H1 (cell line): ENCODE data around the gene BAD. TPM values are rescaled to one million over a fixed set of nuclear protein-coding genes. Genes with fewer than 3 reads are reported as not detected.

Experiments
- CTCF ChIA-PET: fragments of 300-600 bp; sonication (Branson Sonifier 250); formaldehyde crosslinking; loops from one replicate; lab custom pipeline; 2021; ENCODE audit not compliant: partially characterized antibody; lab: Charles Lee
- POLR2A ChIA-PET: fragments of 300-600 bp; sonication (Branson Sonifier 250); formaldehyde crosslinking; loops from one replicate; lab custom pipeline; 2021; ENCODE audit warnings: inconsistent platforms; ENCODE audit not compliant: partially characterized antibody; lab: Charles Lee
- DNase-seq, 2 experiments: peaks; one replicate each; pipeline versions ENCODE4 v3.0.0 to v3.0.0-alpha.2; 2010 to 2022; ENCODE audit warnings: low spot score in 2 of 2, low read depth in 1 of 2, mixed read lengths in 1 of 2
- FAIRE-seq: peaks from 2 replicates; lab custom pipeline; 2011; peaks lifted over from hg19 to GRCh38; lab: Jason Lieb, UNC
- H2AFZ ChIP-seq: 2 replicates; pipeline ENCODE4 v1.8.1; 2012; ENCODE audit warnings: low read length, inconsistent platforms
- H2AK5ac ChIP-seq: 2 replicates; pipeline ENCODE4 v1.6.1; 2013; ENCODE audit warnings: low read depth, low read length
- H2BK120ac ChIP-seq: replicated peaks from 2 replicates; pipeline ENCODE3; 2013; ENCODE audit warnings: low read depth, low read length, inconsistent platforms
- H2BK12ac ChIP-seq: 2 replicates; pipeline ENCODE4 v1.6.1; 2013; ENCODE audit warnings: low read depth, low read length
- H2BK15ac ChIP-seq: 2 replicates; pipeline ENCODE4 v1.6.1; 2013; ENCODE audit warnings: low read length
- H2BK20ac ChIP-seq: 2 replicates; pipeline ENCODE4 v1.6.1; 2013; ENCODE audit warnings: low read length
- H2BK5ac ChIP-seq: 2 replicates; pipeline ENCODE4 v1.6.1; 2013; ENCODE audit warnings: low read depth, low read length
- H3K14ac ChIP-seq: 2 replicates; pipeline ENCODE4 v1.6.1; 2013; ENCODE audit warnings: inconsistent platforms; ENCODE audit not compliant: insufficient read length
- H3K18ac ChIP-seq: 2 replicates; pipeline ENCODE4 v1.6.1; 2013; ENCODE audit warnings: low read length; ENCODE audit errors: extremely low read depth
- H3K23ac ChIP-seq: 2 replicates; pipeline ENCODE4 v1.6.1; 2013; ENCODE audit warnings: inconsistent platforms; ENCODE audit not compliant: insufficient read length
- H3K23me2 ChIP-seq: 2 replicates; pipeline ENCODE4 v1.6.1; 2013; ENCODE audit warnings: low read depth, low read length
- H3K27ac ChIP-seq: 2 replicates; pipeline ENCODE4 v1.6.1; 2011; ENCODE audit warnings: low read depth, low read length, inconsistent platforms
- H3K27me3 ChIP-seq, 4 experiments: replicated peaks in 1 of 4; 1 replicate in 1 of 4; 2 replicates in 3 of 4; pipeline versions ENCODE4 v1.6.1 to v1.8.1; 2011 to 2013; ENCODE audit warnings: low read length in 3 of 4, mild to moderate bottlenecking in 3 of 4, inconsistent platforms in 2 of 4, mixed read lengths in 2 of 4, moderate library complexity in 1 of 4; ENCODE audit not compliant: control insufficient read depth in 3 of 4, insufficient read depth in 3 of 4; ENCODE audit errors: extremely low read depth in 1 of 4
- H3K36me3 ChIP-seq, 4 experiments: 2 replicates each; pipeline versions ENCODE4 v1.6.1 to v1.8.1; 2011 to 2013; ENCODE audit warnings: mild to moderate bottlenecking in 4 of 4, low read length in 3 of 4, moderate library complexity in 2 of 4, control low read depth in 1 of 4, inconsistent platforms in 1 of 4; ENCODE audit not compliant: insufficient read depth in 4 of 4, control insufficient read depth in 2 of 4
- H3K4ac ChIP-seq: replicated peaks from 2 replicates; pipeline ENCODE3; 2013; ENCODE audit warnings: low read length, low read depth, mixed read lengths, inconsistent platforms; ENCODE audit not compliant: insufficient read length
- H3K4me1 ChIP-seq, 4 experiments: replicated peaks in 1 of 4; 1 replicate in 1 of 4; 2 replicates in 3 of 4; pipeline versions ENCODE4 v1.6.1 to v1.8.1; 2011 to 2013; ENCODE audit warnings: low read length in 3 of 4, inconsistent platforms in 2 of 4, mixed read lengths in 1 of 4; ENCODE audit not compliant: insufficient read depth in 4 of 4, control insufficient read depth in 3 of 4
- H3K4me2 ChIP-seq, 2 experiments: 2 replicates each; pipeline versions ENCODE4 v1.6.1 to v1.8.1; 2011 to 2013; ENCODE audit warnings: low read depth in 2 of 2, low read length in 2 of 2, control low read depth in 1 of 2, inconsistent platforms in 1 of 2, mild to moderate bottlenecking in 1 of 2; ENCODE audit not compliant: insufficient read depth in 1 of 2
- H3K4me3 ChIP-seq, 4 experiments: fragments of 200-600, 300-600 bp in 1 of 4; sonication (generic), shearing (Covaris generic), sonication (Bioruptor Twin) in 1 of 4; 2 replicates each; pipeline versions ENCODE4 v1.5.1 to v1.8.1; 2011 to 2016; ENCODE audit warnings: low read length in 4 of 4, low read depth in 3 of 4, control low read depth in 2 of 4, inconsistent platforms in 2 of 4, mild to moderate bottlenecking in 2 of 4, mixed read lengths in 1 of 4, moderate library complexity in 1 of 4; ENCODE audit not compliant: insufficient read depth in 2 of 4; ENCODE audit errors: extremely low read depth in 1 of 4
- H3K56ac ChIP-seq: replicated peaks from 2 replicates; pipeline ENCODE3; 2013; ENCODE audit warnings: low read depth, mild to moderate bottlenecking, mixed read lengths, low read length, inconsistent platforms; ENCODE audit not compliant: insufficient read length
- H3K79me1 ChIP-seq: 2 replicates; pipeline ENCODE4 v1.6.1; 2013; ENCODE audit warnings: low read depth, low read length, control low read depth
- H3K79me2 ChIP-seq, 2 experiments: 2 replicates each; pipeline versions ENCODE4 v1.6.1 to v1.8.1; 2012 to 2013; ENCODE audit warnings: low read length in 2 of 2, mild to moderate bottlenecking in 2 of 2, inconsistent platforms in 1 of 2; ENCODE audit not compliant: insufficient read depth in 2 of 2, control insufficient read depth in 1 of 2
- H3K9ac ChIP-seq, 4 experiments: replicated peaks in 1 of 4; 1 replicate in 1 of 4; 2 replicates in 3 of 4; pipeline versions ENCODE4 v1.6.1 to v1.8.1; 2011 to 2013; ENCODE audit warnings: low read depth in 3 of 4, low read length in 3 of 4, control low read depth in 2 of 4, mild to moderate bottlenecking in 2 of 4, moderate library complexity in 2 of 4, inconsistent platforms in 1 of 4; ENCODE audit errors: extremely low read depth in 1 of 4
- H3K9me3 ChIP-seq, 2 experiments: 2 replicates each; pipeline versions ENCODE4 v1.6.1 to v1.8.1; 2012 to 2013; ENCODE audit warnings: mild to moderate bottlenecking in 2 of 2, moderate library complexity in 2 of 2, control low read depth in 1 of 2, inconsistent platforms in 1 of 2, low read depth in 1 of 2, low read length in 1 of 2, mixed read lengths in 1 of 2; ENCODE audit not compliant: insufficient read depth in 2 of 2
- H4K20me1 ChIP-seq, 2 experiments: replicated peaks in 1 of 2; 2 replicates each; pipeline versions ENCODE3 to v1.8.1; 2011 to 2013; ENCODE audit warnings: inconsistent platforms in 2 of 2, low read length in 2 of 2, mild to moderate bottlenecking in 1 of 2; ENCODE audit not compliant: insufficient read depth in 2 of 2, control insufficient read depth in 1 of 2
- H4K5ac ChIP-seq: 2 replicates; pipeline ENCODE4 v1.6.1; 2013; ENCODE audit warnings: low read length, low read depth, mixed read lengths, inconsistent platforms; ENCODE audit not compliant: insufficient read length
- H4K8ac ChIP-seq: 2 replicates; pipeline ENCODE4 v1.8.0; 2013; ENCODE audit warnings: mild to moderate bottlenecking, moderate library complexity, low read length, inconsistent platforms; ENCODE audit not compliant: insufficient read depth; ENCODE audit errors: extremely low read depth
- H4K91ac ChIP-seq: replicated peaks from 2 replicates; pipeline ENCODE3; 2013; ENCODE audit warnings: low read length, mixed read lengths, inconsistent platforms; ENCODE audit not compliant: insufficient read length
- KDM1A ChIP-seq: fragments of 200-600, 300-600 bp; sonication (generic); IDR thresholded peaks from 2 replicates; pipeline ENCODE4 v1.7.1; 2016; ENCODE audit warnings: mild to moderate bottlenecking, low read length, borderline replicate concordance
- MAX ChIP-seq: IDR thresholded peaks from 2 replicates; pipeline ENCODE4 v1.6.1; 2012; ENCODE audit warnings: inconsistent platforms
- POU5F1 ChIP-seq: IDR thresholded peaks from 2 replicates; pipeline ENCODE4 v1.6.1; 2011; ENCODE audit warnings: low read depth, mild to moderate bottlenecking, low read length, moderate library complexity
- RXRA ChIP-seq: IDR thresholded peaks from 2 replicates; pipeline ENCODE4 v1.6.1; 2011; ENCODE audit warnings: low read depth, mild to moderate bottlenecking, low read length, moderate library complexity; ENCODE audit not compliant: insufficient read depth
- SIN3A ChIP-seq, 2 experiments: IDR thresholded peaks in 1 of 2; conservative IDR thresholded peaks in 1 of 2; 2 replicates each; pipeline ENCODE4 v1.6.1; 2011 to 2012; ENCODE audit warnings: low read length in 2 of 2, improper control_type of control experiment in 1 of 2, low read depth in 1 of 2, mild to moderate bottlenecking in 1 of 2
- TBP ChIP-seq: IDR thresholded peaks from 2 replicates; pipeline ENCODE4 v1.6.1; 2011; ENCODE audit warnings: low read depth, low read length, improper control_type of control experiment
- WGBS, 2 experiments: shearing (Covaris generic) in 1 of 2; methylation state at CpG; one replicate each; pipeline versions ENCODE4 v1.1.6 to v1.1.7; 2013 to 2015; ENCODE audit warnings: low lambda C conversion rate in 2 of 2, mixed read lengths in 2 of 2, inconsistent platforms in 1 of 2, low coverage in 1 of 2, missing lambda C conversion rate in 1 of 2; ENCODE audit not compliant: insufficient replicate concordance in 2 of 2, insufficient coverage in 1 of 2, insufficient read length in 1 of 2; ENCODE audit errors: extremely low coverage in 1 of 2, missing lambda C conversion rate in 1 of 2; 5-methylcytosine and 5-hydroxymethylcytosine counted together
- polyA plus RNA-seq, 7 experiments: library from polyadenylated mRNA; depleted of rRNA in 3 of 7; stranded (reverse) in 5 of 7; unstranded in 2 of 7; fragments of >200 nt in 5 of 7; fragments of 200-250 nt in 2 of 7; gene quantifications; 1 replicate in 5 of 7; 2 replicates in 1 of 7; 4 replicates in 1 of 7; pipeline versions ENCODE4 v1.2.1 to v1.2.3, GENCODE V29; 2011 to 2013; ENCODE audit warnings: missing spikeins in 2 of 7, mixed read lengths in 2 of 7
- total RNA-seq: library from RNA; stranded (reverse); fragmentation: NEBNext Ultra II Directional; extraction: Animal tissue kit (Norgen Biotek cat#: 25700); gene quantifications from 2 replicates; pipeline ENCODE4 v1.2.1, GENCODE V29; 2021

The BAD gene
- total and polyA plus RNA-seq, 2 of the 8 experiments (the other 6 are each of a cell fraction or from before 2014, with no cell fraction given) = 23.1 to 33.7 TPM

GRCh38 chr11:64230985-64231365, 53.5 kb downstream of the BAD start:
- CTCF ChIA-PET = interaction anchor here (0.6 to 8.6 kb wide), 4 partner anchors 20 to 53 kb away, joined by 3 to 51 read pairs (median 14); partner anchors contain the start of genes BAD, FERMT3 and PLCB3
- Histone ChIP-seq H3K14ac (no peak overlapping the region), H3K56ac (no peak overlapping the region)

More at GRCh38 chr11:64230985-64231365, 53.5 kb downstream of the BAD start:
- Histone ChIP-seq H3K9me3 (no peaks in the 10 kb centered on the region), H2BK20ac (no peak overlapping the region), H3K36me3 (no peaks in the 10 kb centered on the region), H2BK12ac (no peak overlapping the region), H4K91ac (no peak overlapping the region), H3K4me2 (peak overlapping the region; percentile 87 to 97), H2BK15ac (no peak overlapping the region), H3K4me1 (peaks cover 0 to 31% (median 13%) of the 10 kb centered on the region in 4 experiments; a peak in 6 of 7 replicates), H2BK5ac (peak overlapping the region; percentile 9; the same call in 1 of the 2 replicates), H3K4me3 (peak overlapping the region; percentile 70 to 80 (median 76)), H3K79me1 (no peaks in the 10 kb centered on the region; the same call in 1 of the 2 replicates), H3K4ac (no peak overlapping the region), H3K23me2 (peaks cover 19% of the 10 kb centered on the region), H2BK120ac (no peak overlapping the region), H4K5ac (no peak overlapping the region), H4K20me1 (peaks cover 0 to 6% of the 10 kb centered on the region in 2 experiments), H2AFZ (peak overlapping the region; percentile 26; the same call in 1 of the 2 replicates), H3K79me2 (no peaks in the 10 kb centered on the region), H3K27me3 (peaks cover 0 to 12% (median 6%) of the 10 kb centered on the region in 4 experiments; a peak in 4 of 7 replicates), H4K8ac (no peak overlapping the region), H3K27ac (no peak overlapping the region), H3K9ac (peak overlapping the region in 2 of 4 experiments; percentile 38 to 44; a peak in 4 of 7 replicates), H3K18ac (no peak overlapping the region), H2AK5ac (no peak overlapping the region), H3K23ac (no peak overlapping the region)
- no peak for DNase-seq
- POLR2A ChIA-PET = interaction anchor here (0.9 to 11.9 kb wide), 6 partner anchors 16 to 194 kb away, joined by 3 to 190 read pairs (median 3); partner anchors contain the start of genes FKBP2, PLCB3 and PPP1R14B
- 11% methylated on average over 8 of the region's 8 CpGs; no CpG with 5 or more reads in 1 of the 2 experiments for WGBS, 2 experiments
- TF ChIP-seq KDM1A (no peak), SIN3A (conservative IDR thresholded peaks at IDR 0.05 in 1 of 2, IDR thresholded peaks at IDR 0.05 in 1 of 2; ENCODE audit: low read depth in 1 of 2, low read length in 2 of 2) (no peak), MAX (no peak), POU5F1 (no peak), RXRA (no peak), TBP (no peak)
- no peak for FAIRE-seq
